ENCODE measurements around the gene ARHGAP6.

ARHGAP6 gene

DNA sequence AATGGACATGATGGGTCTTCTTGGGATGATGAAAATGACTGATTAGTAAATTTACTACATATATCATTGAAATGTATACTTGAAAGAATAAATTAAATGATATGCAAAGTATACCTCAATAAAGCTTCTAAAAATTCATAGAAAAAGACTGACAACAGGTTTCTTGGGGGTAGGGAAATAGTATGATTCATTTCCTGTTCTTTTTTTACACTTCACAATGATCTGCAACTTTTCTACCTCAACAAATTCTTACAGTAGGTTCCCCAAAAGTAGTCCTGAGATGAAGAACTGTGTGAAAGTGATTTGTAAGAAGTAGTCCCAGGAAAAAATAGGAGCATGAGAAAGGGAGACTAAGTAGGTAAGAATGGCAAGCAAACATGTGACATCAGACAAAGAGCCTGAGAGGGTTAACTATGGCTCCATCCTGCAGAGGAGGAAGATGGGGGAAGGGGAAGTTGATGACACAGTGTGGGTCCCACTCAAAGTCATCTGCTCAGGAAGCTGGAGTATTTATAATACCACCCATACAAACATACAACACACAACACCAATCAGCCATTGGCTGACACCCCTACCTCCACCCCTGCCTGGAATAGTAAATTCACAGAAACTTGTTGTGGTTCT lies 73.9 kb downstream of the ARHGAP6 start:
- H3K27ac Mint-ChIP-seq = no peak overlapping the region
- peaks cover 47% of the 10 kb centered on the region for H3K9me3 Mint-ChIP-seq
- TF ChIP-seq CTCF (IDR thresholded peaks at IDR 0.05) = no peak
- H3K36me3 Mint-ChIP-seq (ENCODE audit: low read depth) = no peaks in the 10 kb centered on the region
- DNase-seq = no peak
- peaks cover 26% of the 10 kb centered on the region for H3K4me1 Mint-ChIP-seq
- peaks cover 4% of the 10 kb centered on the region for H3K27me3 Mint-ChIP-seq (ENCODE audit: low read depth, poor library complexity)
- H3K4me3 Mint-ChIP-seq = no peak overlapping the region

GRCh38 chrX:11589641-11590040 lies 76.1 kb downstream of the ARHGAP6 start:
- peaks cover under 1% of the 10 kb centered on the region for H3K27me3 Mint-ChIP-seq (ENCODE audit: low read depth, poor library complexity)
- DNase-seq = no peak
- no peak overlapping the region for H3K4me3 Mint-ChIP-seq
- peak overlapping the region; percentile 76 for H3K27ac Mint-ChIP-seq
- H3K9me3 Mint-ChIP-seq = peaks cover 52% of the 10 kb centered on the region
- peaks cover 26% of the 10 kb centered on the region for H3K4me1 Mint-ChIP-seq
- no peak for TF ChIP-seq CTCF (IDR thresholded peaks at IDR 0.05)
- H3K36me3 Mint-ChIP-seq (ENCODE audit: low read depth) = no peaks in the 10 kb centered on the region

DNA sequence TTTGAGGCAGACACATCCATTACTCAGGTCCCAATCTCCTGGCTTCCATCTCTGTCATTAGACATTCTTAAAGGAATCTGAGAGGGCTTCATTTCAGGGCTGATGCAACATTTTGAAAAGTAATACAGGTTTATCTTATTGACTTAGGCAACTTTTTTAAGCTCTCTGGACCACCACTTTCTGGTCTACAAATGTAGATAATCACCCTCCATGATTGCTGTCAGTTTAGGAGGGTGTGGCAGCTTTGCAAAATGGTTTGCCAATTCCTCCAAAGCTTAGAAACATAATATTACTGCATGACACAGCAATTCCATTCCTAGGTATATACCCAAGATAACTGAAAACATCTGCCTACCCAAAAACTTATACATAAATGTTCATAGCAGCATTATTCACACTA lies 77.6 kb downstream of the ARHGAP6 start:
- peaks cover 22% of the 10 kb centered on the region for H3K4me1 Mint-ChIP-seq
- TF ChIP-seq CTCF (IDR thresholded peaks at IDR 0.05) = no peak
- no peaks in the 10 kb centered on the region for H3K27me3 Mint-ChIP-seq (ENCODE audit: low read depth, poor library complexity)
- no peak overlapping the region for H3K4me3 Mint-ChIP-seq
- H3K27ac Mint-ChIP-seq = no peak overlapping the region
- H3K36me3 Mint-ChIP-seq (ENCODE audit: low read depth) = no peaks in the 10 kb centered on the region
- peaks cover 42% of the 10 kb centered on the region for H3K9me3 Mint-ChIP-seq
- no peak for DNase-seq

- TF ChIP-seq CTCF (IDR thresholded peaks at IDR 0.05) = no peak
- Mint-ChIP-seq H3K36me3 (ENCODE audit: low read depth) (no peaks in the 10 kb centered on the region), H3K27me3 (ENCODE audit: low read depth, poor library complexity) (no peaks in the 10 kb centered on the region), H3K4me1 (peaks cover 26% of the 10 kb centered on the region), H3K9me3 (peaks cover 40% of the 10 kb centered on the region), H3K4me3 (no peak overlapping the region), H3K27ac (no peak overlapping the region)
- DNase-seq = no peak
Measured at GRCh38 chrX:11585174-11585573, 80.5 kb downstream of the ARHGAP6 start.

- peaks cover 29% of the 10 kb centered on the region for H3K4me1 Mint-ChIP-seq
- H3K4me3 Mint-ChIP-seq = no peak overlapping the region
- H3K9me3 Mint-ChIP-seq = peaks cover 34% of the 10 kb centered on the region
- H3K27me3 Mint-ChIP-seq (ENCODE audit: low read depth, poor library complexity) = peaks cover 3% of the 10 kb centered on the region
- H3K27ac Mint-ChIP-seq = no peak overlapping the region
- no peaks in the 10 kb centered on the region for H3K36me3 Mint-ChIP-seq (ENCODE audit: low read depth)
- TF ChIP-seq CTCF (IDR thresholded peaks at IDR 0.05) = no peak
- no peak for DNase-seq
Measured at GRCh38 chrX:11580789-11581188, 84.9 kb downstream of the ARHGAP6 start.
